GM18499 (cell line): Measurements from ENCODE around the gene TEX44.

Source experiments
- ATAC-seq: cut with Tn5 transposase; IDR thresholded peaks from one replicate; pipeline ENCODE4 v1.9.1; 2021; ENCODE audit warnings: moderate number of reproducible peaks; ENCODE audit not compliant: insufficient read depth, unreplicated experiment

TEX44 gene

GRCh38 chr2:231627384-231628120 is 34.9 kb downstream of the TEX44 start:
- ATAC-seq, result no peak

- no peak for ATAC-seq
Observed at GRCh38 chr2:231632559-231633142, 40.0 kb downstream of the TEX44 start.

- no peak for ATAC-seq
Observed at GRCh38 chr2:231633241-231633976, 40.7 kb downstream of the TEX44 start.

- no peak for ATAC-seq
Observed at GRCh38 chr2:231634412-231634811, 41.7 kb downstream of the TEX44 start.

- ATAC-seq, result no peak
Observed at GRCh38 chr2:231634951-231635875, 42.5 kb downstream of the TEX44 start.

- no peak for ATAC-seq
Observed at GRCh38 chr2:231640241-231640640, 47.6 kb downstream of the TEX44 start.

GRCh38 chr2:231640641-231641111 is 48.0 kb downstream of the TEX44 start:
- no peak for ATAC-seq

GRCh38 chr2:231642631-231643494 is 50.2 kb downstream of the TEX44 start:
- ATAC-seq, result no peak

GRCh38 chr2:231643495-231643888 is 50.8 kb downstream of the TEX44 start:
- no peak for ATAC-seq
